K562 (cell line): ENCODE measurements around the gene CLCF1.

ENCODE experiments used
- JUN ChIP-seq, 2 experiments: sonication (generic) in 1 of 2; formaldehyde crosslinking in 1 of 2; IDR thresholded peaks; 2 replicates each; pipeline versions ENCODE4 v1.6.1 to v1.8.0; 2012 to 2022; ENCODE audit warnings: borderline replicate concordance in 2 of 2, mild to moderate bottlenecking in 2 of 2, improper control_type of control experiment in 1 of 2, low read depth in 1 of 2, low read length in 1 of 2, missing genetic modification reagents in 1 of 2
- MYBL2 ChIP-seq, 2 experiments: fragments of 450-650 bp in 1 of 2; sonication (generic) in 1 of 2; formaldehyde crosslinking in 1 of 2; IDR thresholded peaks; 2 replicates each; pipeline versions ENCODE4 v1.6.1 to v1.8.1; 2017 to 2022; ENCODE audit warnings: borderline replicate concordance in 1 of 2, inconsistent platforms in 1 of 2, low read depth in 1 of 2, mild to moderate bottlenecking in 1 of 2, missing genetic modification reagents in 1 of 2, moderate library complexity in 1 of 2
- NFIC ChIP-seq: fragments of 450-650 bp; IDR thresholded peaks from 2 replicates; pipeline ENCODE4 v1.6.1; 2017; ENCODE audit warnings: mild to moderate bottlenecking, inconsistent platforms
- POLR2G ChIP-seq: fragments of 200-400 bp; formaldehyde crosslinking; IDR thresholded peaks from 2 replicates; pipeline ENCODE4 v1.6.1; 2017; ENCODE audit warnings: low read depth, mild to moderate bottlenecking, antibody characterized with exemption, low read length, moderate library complexity
- PYGO2 ChIP-seq: fragments of 450-650 bp; IDR thresholded peaks from 2 replicates; pipeline ENCODE4 v1.6.1; 2016; ENCODE audit warnings: mild to moderate bottlenecking, missing genetic modification characterization, moderate library complexity, missing compliant biosample characterization
- TCF7L2 ChIP-seq: fragments of 150-350 bp; IDR thresholded peaks from 2 replicates; pipeline ENCODE4 v1.6.1; 2016; ENCODE audit warnings: low read depth, mild to moderate bottlenecking, low read length, moderate library complexity
- ZFP30 ChIP-seq: fragments of 250-450 bp; sonication (Bioruptor Pico); IDR thresholded peaks from 2 replicates; pipeline ENCODE4 v1.8.0; 2022; ENCODE audit warnings: moderate library complexity, mild to moderate bottlenecking, inconsistent platforms, borderline replicate concordance
- ZNF584 ChIP-seq: fragments of 200-800 bp; sonication (Bioruptor generic); IDR thresholded peaks from 2 replicates; pipeline ENCODE4 v1.6.1; 2016; ENCODE audit warnings: low read depth, mild to moderate bottlenecking, missing genetic modification characterization, missing compliant biosample characterization
- ZNF717 ChIP-seq: fragments of 250-450 bp; sonication (Bioruptor Pico); IDR thresholded peaks from 2 replicates; pipeline ENCODE4 v1.5.0; 2021
- TF ChIP-seq, protein P1 (sequence below), 3 experiments: IDR thresholded peaks in 2 of 3; conservative IDR thresholded peaks in 1 of 3; 2 replicates each; pipeline ENCODE4 v1.5.1; 2011 to 2012; ENCODE audit warnings: low read length in 3 of 3, mild to moderate bottlenecking in 3 of 3, control low read depth in 2 of 3, improper control_type of control experiment in 1 of 3, inconsistent platforms in 1 of 3, low read depth in 1 of 3, mixed read lengths in 1 of 3, moderate library complexity in 1 of 3; ENCODE audit not compliant: insufficient read depth in 2 of 3
- TF ChIP-seq, protein P2 (sequence below): fragments of 250-450 bp; sonication (Bioruptor Pico); IDR thresholded peaks from 2 replicates; pipeline ENCODE4 v1.5.0; 2021
- TF ChIP-seq, protein P3 (sequence below): sonication (generic); formaldehyde crosslinking; IDR thresholded peaks from 2 replicates; pipeline ENCODE4 v1.8.0; 2022; ENCODE audit warnings: missing genetic modification reagents, mild to moderate bottlenecking, borderline replicate concordance

DNA sequence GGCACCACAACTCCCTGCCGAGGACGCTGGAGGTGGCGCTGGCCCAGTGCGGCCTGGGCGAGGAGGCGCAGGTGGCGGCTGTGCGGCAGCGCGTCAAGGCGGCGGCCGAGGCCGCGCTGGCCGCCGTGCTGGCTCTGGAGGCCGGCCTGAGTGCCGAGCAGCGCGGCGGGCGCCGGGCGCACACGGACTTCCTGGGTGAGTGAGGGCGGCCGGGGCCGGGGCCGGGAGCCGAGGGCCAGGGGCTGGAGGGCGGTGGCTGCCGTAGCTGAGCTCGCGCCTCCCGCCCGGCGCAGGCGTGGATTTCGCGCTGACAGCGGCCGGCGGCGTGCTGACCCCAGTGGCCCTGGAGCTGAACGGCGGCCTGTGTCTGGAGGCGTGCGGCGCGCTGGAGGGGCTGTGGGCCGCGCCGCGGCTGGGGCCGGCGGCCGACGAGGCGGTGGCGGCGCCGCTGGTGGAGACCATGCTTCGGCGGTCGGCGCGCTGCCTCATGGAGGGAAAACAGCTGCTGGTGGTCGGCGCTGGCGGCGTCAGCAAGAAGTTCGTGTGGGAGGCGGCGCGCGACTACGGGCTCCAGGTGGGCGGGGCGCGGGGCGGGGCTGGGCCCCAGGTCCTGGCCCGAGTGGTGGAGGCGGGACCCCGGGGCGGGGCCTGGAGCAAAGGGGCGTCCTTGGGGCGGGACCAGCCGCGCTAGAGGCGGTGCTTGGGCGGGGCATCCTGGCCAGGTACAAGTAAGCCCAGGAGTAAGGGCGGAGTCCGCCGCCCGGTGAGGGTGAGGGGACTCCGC, 47.4 kb upstream of the CLCF1 start:
- TF ChIP-seq, protein P1, sequence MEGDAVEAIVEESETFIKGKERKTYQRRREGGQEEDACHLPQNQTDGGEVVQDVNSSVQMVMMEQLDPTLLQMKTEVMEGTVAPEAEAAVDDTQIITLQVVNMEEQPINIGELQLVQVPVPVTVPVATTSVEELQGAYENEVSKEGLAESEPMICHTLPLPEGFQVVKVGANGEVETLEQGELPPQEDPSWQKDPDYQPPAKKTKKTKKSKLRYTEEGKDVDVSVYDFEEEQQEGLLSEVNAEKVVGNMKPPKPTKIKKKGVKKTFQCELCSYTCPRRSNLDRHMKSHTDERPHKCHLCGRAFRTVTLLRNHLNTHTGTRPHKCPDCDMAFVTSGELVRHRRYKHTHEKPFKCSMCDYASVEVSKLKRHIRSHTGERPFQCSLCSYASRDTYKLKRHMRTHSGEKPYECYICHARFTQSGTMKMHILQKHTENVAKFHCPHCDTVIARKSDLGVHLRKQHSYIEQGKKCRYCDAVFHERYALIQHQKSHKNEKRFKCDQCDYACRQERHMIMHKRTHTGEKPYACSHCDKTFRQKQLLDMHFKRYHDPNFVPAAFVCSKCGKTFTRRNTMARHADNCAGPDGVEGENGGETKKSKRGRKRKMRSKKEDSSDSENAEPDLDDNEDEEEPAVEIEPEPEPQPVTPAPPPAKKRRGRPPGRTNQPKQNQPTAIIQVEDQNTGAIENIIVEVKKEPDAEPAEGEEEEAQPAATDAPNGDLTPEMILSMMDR (IDR thresholded peaks at IDR 0.05 in 2 of 3, conservative IDR thresholded peaks at IDR 0.05 in 1 of 3; ENCODE audit: insufficient read depth in 2 of 3, low read depth in 1 of 3, low read length in 3 of 3) = 0 out of 6 replicates have a peak, but pooled peaks of 1 of the 3 experiments have one; percentile 4
- TF ChIP-seq MYBL2 (IDR thresholded peaks at IDR 0.05; ENCODE audit: low read depth) (no peak), MYBL2 (CRISPR knock-in tag; IDR thresholded peaks at IDR 0.05; ENCODE audit: borderline replicate concordance) (no peak), POLR2G (peak; percentile 89), NFIC (no peak), ZNF717 (CRISPR knock-in tag) (no peak), ZNF584 (CRISPR knock-in tag) (no peak), TCF7L2 (no peak), PYGO2 (tag) (no peak), ZFP30 (CRISPR knock-in tag) (no peak), JUN (IDR thresholded peaks at IDR 0.05; ENCODE audit: borderline replicate concordance, low read depth, low read length) (0 out of 2 replicates have a peak, but pooled peaks have one; percentile 6), JUN (CRISPR knock-in tag; IDR thresholded peaks at IDR 0.05; ENCODE audit: borderline replicate concordance) (no peak)
- TF ChIP-seq, protein P2, sequence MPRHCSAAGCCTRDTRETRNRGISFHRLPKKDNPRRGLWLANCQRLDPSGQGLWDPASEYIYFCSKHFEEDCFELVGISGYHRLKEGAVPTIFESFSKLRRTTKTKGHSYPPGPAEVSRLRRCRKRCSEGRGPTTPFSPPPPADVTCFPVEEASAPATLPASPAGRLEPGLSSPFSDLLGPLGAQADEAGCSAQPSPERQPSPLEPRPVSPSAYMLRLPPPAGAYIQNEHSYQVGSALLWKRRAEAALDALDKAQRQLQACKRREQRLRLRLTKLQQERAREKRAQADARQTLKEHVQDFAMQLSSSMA = no peak
- TF ChIP-seq, protein P3, sequence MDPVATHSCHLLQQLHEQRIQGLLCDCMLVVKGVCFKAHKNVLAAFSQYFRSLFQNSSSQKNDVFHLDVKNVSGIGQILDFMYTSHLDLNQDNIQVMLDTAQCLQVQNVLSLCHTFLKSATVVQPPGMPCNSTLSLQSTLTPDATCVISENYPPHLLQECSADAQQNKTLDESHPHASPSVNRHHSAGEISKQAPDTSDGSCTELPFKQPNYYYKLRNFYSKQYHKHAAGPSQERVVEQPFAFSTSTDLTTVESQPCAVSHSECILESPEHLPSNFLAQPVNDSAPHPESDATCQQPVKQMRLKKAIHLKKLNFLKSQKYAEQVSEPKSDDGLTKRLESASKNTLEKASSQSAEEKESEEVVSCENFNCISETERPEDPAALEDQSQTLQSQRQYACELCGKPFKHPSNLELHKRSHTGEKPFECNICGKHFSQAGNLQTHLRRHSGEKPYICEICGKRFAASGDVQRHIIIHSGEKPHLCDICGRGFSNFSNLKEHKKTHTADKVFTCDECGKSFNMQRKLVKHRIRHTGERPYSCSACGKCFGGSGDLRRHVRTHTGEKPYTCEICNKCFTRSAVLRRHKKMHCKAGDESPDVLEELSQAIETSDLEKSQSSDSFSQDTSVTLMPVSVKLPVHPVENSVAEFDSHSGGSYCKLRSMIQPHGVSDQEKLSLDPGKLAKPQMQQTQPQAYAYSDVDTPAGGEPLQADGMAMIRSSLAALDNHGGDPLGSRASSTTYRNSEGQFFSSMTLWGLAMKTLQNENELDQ (CRISPR knock-in tag) = no peak
